Lower lobe of right lung (tissue), 2 donors: ENCODE results near the gene RFX4. TPM values are rescaled to one million over a fixed set of nuclear protein-coding genes. Genes with fewer than 3 reads are reported as not detected.
"Not testable (repeated sequence)": the region's sequence is repeated elsewhere in the genome, so short reads cannot be mapped to it uniquely, and the experiment has no call there.

Experiments used
- ATAC-seq, 2 donors: fragments of 200-7000 bp; cut with Tn5 transposase; one replicate each; pipeline ENCODE4 v1.9.1; 2020 to 2022; ENCODE audit warnings: mild to moderate bottlenecking in 2 of 2, moderate library complexity in 2 of 2
- DNase-seq: peaks from one replicate; pipeline ENCODE4 v3.0.0-alpha.2; 2020
- H3K27ac ChIP-seq: fragments of 200-600 bp; one replicate; pipeline ENCODE4 v1.8.0; 2022
- H3K27me3 ChIP-seq: fragments of 200-600 bp; one replicate; pipeline ENCODE4 v1.8.0; 2022; ENCODE audit warnings: low read depth
- H3K36me3 ChIP-seq: fragments of 200-600 bp; one replicate; pipeline ENCODE4 v1.8.0; 2022; ENCODE audit warnings: mild to moderate bottlenecking
- H3K4me1 ChIP-seq: fragments of 200-600 bp; one replicate; pipeline ENCODE4 v1.8.0; 2022
- H3K4me3 ChIP-seq: fragments of 200-600 bp; one replicate; pipeline ENCODE4 v1.8.0; 2022; ENCODE audit warnings: mild to moderate bottlenecking
- H3K9me3 ChIP-seq: fragments of 200-600 bp; one replicate; pipeline ENCODE4 v1.8.0; 2022
- CTCF ChIP-seq: fragments of 200-600 bp; IDR thresholded peaks from one replicate; pipeline ENCODE4 v1.8.0; 2022; ENCODE audit warnings: antibody characterized with exemption, mild to moderate bottlenecking
- intact Hi-C: fragments of 100-400 bp; cut with DNase I; formaldehyde crosslinking; loops from one replicate; pipeline ENCODE4 v1.11.0; 2022
- total RNA-seq: library from RNA; stranded (reverse); fragmentation: NEBNext Ultra II Directional; extraction: Animal tissue kit (Norgen Biotek cat#: 25700); gene quantifications from one replicate; pipeline ENCODE4 v1.2.1, GENCODE V29; 2021
- donor health status: DM: no; HTN: yes; CAD: no; lungs with severe emphysema.

RFX4 gene
- total RNA-seq, 1 donor from 2014 or later = not detected

- TF ChIP-seq CTCF = no peak
- ATAC-seq = no peak
These were observed 101.7 kb downstream of the RFX4 start for GRCh38 chr12:106684497-106684896.

GRCh38 chr12:106685381-106685780, 102.6 kb downstream of the RFX4 start:
- DNase-seq (no peak), ATAC-seq (no peak)
- Histone ChIP-seq H3K4me1 (no peaks in the 10 kb centered on the region), H3K27me3 (no peaks in the 10 kb centered on the region), H3K4me3 (no peak overlapping the region), H3K9me3 (no peaks in the 10 kb centered on the region), H3K27ac (no peak overlapping the region), H3K36me3 (no peaks in the 10 kb centered on the region)
- intact Hi-C loops = no loop called here
- TF ChIP-seq CTCF = no peak

More at GRCh38 chr12:106684497-106684896, 101.7 kb downstream of the RFX4 start:
- Histone ChIP-seq H3K4me3 (no peak overlapping the region), H3K9me3 (no peaks in the 10 kb centered on the region), H3K27me3 (no peaks in the 10 kb centered on the region), H3K4me1 (no peaks in the 10 kb centered on the region), H3K36me3 (no peaks in the 10 kb centered on the region), H3K27ac (no peak overlapping the region)
- intact Hi-C loops = no loop called here
- no peak for DNase-seq

GRCh38 chr12:106687672-106688071, 104.9 kb downstream of the RFX4 start:
- DNase-seq = no peak
- ATAC-seq = no peak
- H3K9me3 ChIP-seq = no peaks in the 10 kb centered on the region
- no peaks in the 10 kb centered on the region for H3K36me3 ChIP-seq
- H3K27ac ChIP-seq = no peak overlapping the region
- intact Hi-C loops = no loop called here
- no peaks in the 10 kb centered on the region for H3K4me1 ChIP-seq
- TF ChIP-seq CTCF = no peak
- no peaks in the 10 kb centered on the region for H3K27me3 ChIP-seq
- no peak overlapping the region for H3K4me3 ChIP-seq

- H3K4me1 ChIP-seq = no peaks in the 10 kb centered on the region
- H3K27ac ChIP-seq = no peak overlapping the region
- ATAC-seq (no peak), DNase-seq (no peak)
- intact Hi-C loops = no loop called here
- no peaks in the 10 kb centered on the region for H3K9me3 ChIP-seq
- TF ChIP-seq CTCF = no peak
- no peaks in the 10 kb centered on the region for H3K36me3 ChIP-seq
- H3K27me3 ChIP-seq = no peaks in the 10 kb centered on the region
- no peak overlapping the region for H3K4me3 ChIP-seq
These were observed 107.9 kb downstream of the RFX4 start for GRCh38 chr12:106690569-106691305.

- intact Hi-C loops, ATAC-seq, H3K4me3 ChIP-seq, H3K27me3 ChIP-seq, H3K27ac ChIP-seq, H3K36me3 ChIP-seq, H3K4me1 ChIP-seq, H3K9me3 ChIP-seq, DNase-seq: not testable (repeated sequence)
These were observed 109.2 kb downstream of the RFX4 start for GRCh38 chr12:106692033-106692432.

GRCh38 chr12:106692896-106693820, 110.4 kb downstream of the RFX4 start:
- Histone ChIP-seq H3K36me3 (no peaks in the 10 kb centered on the region), H3K4me1 (no peaks in the 10 kb centered on the region), H3K9me3 (no peaks in the 10 kb centered on the region), H3K27ac (no peak overlapping the region), H3K27me3 (no peaks in the 10 kb centered on the region), H3K4me3 (no peak overlapping the region)
- DNase-seq (no peak), ATAC-seq (no peak)
- intact Hi-C loops = no loop called here
- no peak for TF ChIP-seq CTCF
